GM18507 (cell line): ENCODE results near the gene PDE3A.
"Not testable (repeated sequence)": the region's sequence is repeated elsewhere in the genome, so short reads cannot be mapped to it uniquely, and the experiment has no call there.

Source experiments
- DNase-seq: peaks from one replicate; pipeline ENCODE4 v3.0.0; 2011; ENCODE audit warnings: low read depth; ENCODE audit not compliant: insufficient read length; ENCODE audit errors: extremely low spot score
- FAIRE-seq: peaks from 2 replicates; lab custom pipeline; 2011; peaks lifted over from hg19 to GRCh38; lab: Jason Lieb, UNC

PDE3A gene

GRCh38 chr12:20368114-20368650 is at the start of gene PDE3A:
Gene PDE3A, plus strand, starts transcription at chr12:20368537. Its CDS starts 748 bp downstream, at chr12:20369285.
- DNase-seq (no peak), FAIRE-seq (no peak)

GRCh38 chr12:20319366-20319765 is 49.0 kb upstream of the PDE3A start:
- FAIRE-seq: no peak
- no peak for DNase-seq

GRCh38 chr12:20320552-20320951 is 47.8 kb upstream of the PDE3A start:
- DNase-seq (no peak), FAIRE-seq (no peak)

- FAIRE-seq, DNase-seq: not testable (repeated sequence)
Observed at GRCh38 chr12:20330826-20331505, 37.4 kb upstream of the PDE3A start.

GRCh38 chr12:20339060-20339459 is 29.3 kb upstream of the PDE3A start:
- FAIRE-seq (no peak), DNase-seq (no peak)

GRCh38 chr12:20342111-20342510 is 26.2 kb upstream of the PDE3A start:
- DNase-seq: no peak
- FAIRE-seq: no peak

GRCh38 chr12:20345866-20346265 is 22.5 kb upstream of the PDE3A start:
- FAIRE-seq: no peak

GRCh38 chr12:20350026-20350425 is 18.3 kb upstream of the PDE3A start:
- no peak for DNase-seq
- no peak for FAIRE-seq

More at GRCh38 chr12:20345866-20346265, 22.5 kb upstream of the PDE3A start:
- DNase-seq: no peak

GRCh38 chr12:20350495-20350894 is 17.8 kb upstream of the PDE3A start:
- FAIRE-seq: no peak
- DNase-seq: no peak

GRCh38 chr12:20351406-20351805 is 16.9 kb upstream of the PDE3A start:
- no peak for FAIRE-seq
- DNase-seq: no peak

- no peak for FAIRE-seq
- DNase-seq: no peak
Observed at GRCh38 chr12:20356048-20356447, 12.3 kb upstream of the PDE3A start.

- DNase-seq (no peak), FAIRE-seq (no peak)
Observed at GRCh38 chr12:20360407-20360806, 7.9 kb upstream of the PDE3A start.

- FAIRE-seq (no peak), DNase-seq (no peak)
Observed at GRCh38 chr12:20361416-20361815, 6.9 kb upstream of the PDE3A start.

- FAIRE-seq: no peak
- DNase-seq: no peak
Observed at GRCh38 chr12:20364501-20364900, 3.8 kb upstream of the PDE3A start.

- no peak for FAIRE-seq
- DNase-seq: no peak
Observed at GRCh38 chr12:20366776-20367409, 1.4 kb upstream of the PDE3A start.

GRCh38 chr12:20367583-20368113 is 689 bp upstream of the PDE3A start:
- no peak for DNase-seq
- FAIRE-seq: no peak

GRCh38 chr12:20368651-20369304 is 441 bp downstream of the PDE3A start:
- DNase-seq (no peak), FAIRE-seq (no peak)

GRCh38 chr12:20369305-20370013 is 1.1 kb downstream of the PDE3A start:
- FAIRE-seq: no peak
- DNase-seq: no peak

- no peak for DNase-seq
Observed at GRCh38 chr12:20370014-20370386, 1.7 kb downstream of the PDE3A start.

More at GRCh38 chr12:20370014-20370386, 1.7 kb downstream of the PDE3A start:
- no peak for FAIRE-seq
